Common myeloid progenitor, CD34-positive (primary cell): ENCODE measurements around the gene TUBGCP4.

Experiments
- CTCF ChIA-PET: fragments of 350-600 bp; sonication (Branson Sonifier 250); formaldehyde crosslinking; loops from one replicate; lab custom pipeline; 2021; ENCODE audit warnings: antibody characterized with exemption; lab: Charles Lee
- POLR2A ChIA-PET: fragments of 350-600 bp; sonication (Branson Sonifier 250); formaldehyde crosslinking; loops from one replicate; lab custom pipeline; 2021; ENCODE audit warnings: antibody characterized with exemption; lab: Charles Lee
- DNase-seq, 3 donors: peaks; one replicate each; pipeline versions ENCODE4 v3.0.0 to v3.0.0-alpha.2; 2013
- H3K27ac ChIP-seq, 2 experiments: 1 replicate in 1 of 2; 2 replicates in 1 of 2; pipeline ENCODE4 v1.7.0; 2013; ENCODE audit warnings: inconsistent platforms in 2 of 2, low read length in 2 of 2, mild to moderate bottlenecking in 2 of 2, low read depth in 1 of 2, moderate library complexity in 1 of 2; ENCODE audit not compliant: severe bottlenecking in 2 of 2, insufficient read depth in 1 of 2, poor library complexity in 1 of 2
- H3K27me3 ChIP-seq, 5 experiments: replicated peaks in 2 of 5; 1 replicate in 3 of 5; 2 replicates in 2 of 5; pipeline versions ENCODE4 v1.6.1 to v1.7.0; 2013; ENCODE audit warnings: low read length in 4 of 5, mild to moderate bottlenecking in 2 of 5, moderate library complexity in 2 of 5, inconsistent platforms in 1 of 5; ENCODE audit not compliant: insufficient read depth in 5 of 5, control insufficient read depth in 4 of 5
- H3K36me3 ChIP-seq, 4 experiments: 1 replicate in 2 of 4; 2 replicates in 2 of 4; pipeline versions ENCODE4 v1.6.1 to v1.7.0; 2013; ENCODE audit warnings: low read length in 3 of 4, control low read depth in 1 of 4, mild to moderate bottlenecking in 1 of 4; ENCODE audit not compliant: control insufficient read depth in 4 of 4, insufficient read depth in 4 of 4
- H3K4me1 ChIP-seq, 4 experiments: 1 replicate in 3 of 4; 2 replicates in 1 of 4; pipeline versions ENCODE4 v1.6.1 to v1.7.1; 2013; ENCODE audit warnings: low read length in 3 of 4, mild to moderate bottlenecking in 3 of 4, control low read depth in 1 of 4, inconsistent platforms in 1 of 4, moderate library complexity in 1 of 4; ENCODE audit not compliant: control insufficient read depth in 4 of 4, insufficient read depth in 4 of 4; ENCODE audit errors: control extremely low read depth in 1 of 4
- H3K4me3 ChIP-seq, 7 experiments: 1 replicate in 4 of 7; 2 replicates in 3 of 7; pipeline versions ENCODE4 v1.5.1 to v1.7.0; 2013; ENCODE audit warnings: mild to moderate bottlenecking in 7 of 7, low read length in 6 of 7, moderate library complexity in 6 of 7, inconsistent platforms in 2 of 7, low read depth in 2 of 7, control low read depth in 1 of 7; ENCODE audit not compliant: insufficient read depth in 4 of 7, control insufficient read depth in 1 of 7; ENCODE audit errors: extremely low read depth in 1 of 7
- H3K9me3 ChIP-seq, 5 experiments: 1 replicate in 4 of 5; 2 replicates in 1 of 5; pipeline versions ENCODE4 v1.6.1 to v1.7.1; 2013; ENCODE audit warnings: low read length in 4 of 5, mild to moderate bottlenecking in 2 of 5, inconsistent platforms in 1 of 5, low read depth in 1 of 5, moderate library complexity in 1 of 5; ENCODE audit not compliant: control insufficient read depth in 4 of 5, insufficient read depth in 2 of 5; ENCODE audit errors: control extremely low read depth in 1 of 5
- WGBS: methylation state at CpG from one replicate; pipeline ENCODE4 v1.1.5; 2013; ENCODE audit not compliant: insufficient coverage; 5-methylcytosine and 5-hydroxymethylcytosine counted together

The TUBGCP4 gene

DNA sequence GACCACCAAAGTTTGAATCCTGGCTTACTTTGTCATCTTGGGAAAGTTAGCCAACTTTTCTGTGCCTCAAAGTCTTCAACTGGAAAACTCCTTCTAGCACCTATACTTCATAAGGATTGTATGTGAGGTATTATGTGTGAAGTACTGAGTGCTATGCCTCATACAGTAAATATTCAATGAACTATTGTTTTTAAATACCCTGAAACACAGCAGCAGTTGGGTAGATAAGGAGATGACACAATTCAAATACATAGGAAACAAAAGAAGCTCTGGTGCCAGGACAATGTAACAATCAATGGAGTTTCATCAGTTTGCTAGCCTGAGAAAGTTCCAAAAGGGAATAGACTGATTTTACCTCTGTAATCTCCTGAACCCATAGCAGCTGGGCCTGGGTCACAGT is 43.3 kb downstream of the TUBGCP4 start:
- Histone ChIP-seq H3K27ac (no peak overlapping the region), H3K36me3 (peaks cover 15 to 85% (median 45%) of the 10 kb centered on the region in 4 experiments), H3K27me3 (no peaks in the 10 kb centered on the region), H3K4me1 (no peaks in the 10 kb centered on the region), H3K4me3 (no peak overlapping the region), H3K9me3 (no peaks in the 10 kb centered on the region)
- CTCF ChIA-PET = no interaction called here
- POLR2A ChIA-PET = no interaction called here
- DNase-seq = no peak

DNA sequence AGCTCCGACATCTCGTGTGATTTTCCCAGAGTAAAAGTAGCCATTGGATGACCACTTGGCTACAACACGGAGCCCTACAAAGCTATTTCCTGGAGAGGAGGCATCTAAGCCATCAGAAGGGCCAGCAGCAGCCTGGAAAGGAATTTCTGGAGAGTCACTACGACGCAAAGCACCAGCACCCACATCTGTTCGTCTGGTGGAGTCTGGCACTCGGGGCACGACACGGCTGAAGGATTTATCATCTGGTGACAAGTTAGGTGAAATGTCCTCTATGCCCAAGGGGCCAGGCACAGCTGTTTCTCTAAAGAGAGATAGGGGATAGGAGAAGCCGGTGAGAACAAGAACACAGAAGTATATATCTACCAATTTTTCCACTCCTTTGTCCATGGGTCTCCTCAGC is 49.5 kb downstream of the TUBGCP4 start:
- WGBS = 98% methylated on average over 8 of the region's 10 CpGs
- CTCF ChIA-PET = no interaction called here

DNA sequence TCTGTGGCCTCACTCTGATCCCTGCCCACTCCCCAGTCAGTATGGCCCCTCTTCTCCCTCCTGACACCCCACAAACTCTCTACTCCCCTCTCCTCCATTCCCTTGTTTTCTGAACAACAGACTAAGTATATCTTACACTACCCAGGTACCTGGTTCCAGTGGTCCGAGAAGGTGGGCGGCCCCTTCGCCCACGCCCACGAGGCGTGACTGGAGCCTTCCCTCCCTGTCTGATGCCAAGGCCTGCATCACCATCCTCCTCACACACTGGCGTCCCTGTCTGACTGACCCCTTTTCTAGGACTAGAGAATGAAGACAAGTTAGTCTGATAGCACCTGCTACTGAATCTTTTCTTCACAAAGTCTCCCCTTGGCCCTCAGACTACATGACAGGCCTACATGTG is 50.0 kb downstream of the TUBGCP4 start:
- no peak for DNase-seq
- Histone ChIP-seq H3K9me3 (no peaks in the 10 kb centered on the region), H3K27ac (no peak overlapping the region), H3K4me1 (no peaks in the 10 kb centered on the region), H3K4me3 (no peak overlapping the region), H3K36me3 (peaks cover 17 to 79% (median 38%) of the 10 kb centered on the region in 4 experiments), H3K27me3 (no peaks in the 10 kb centered on the region)
- ChIA-PET CTCF (no interaction called here), POLR2A (no interaction called here)
- WGBS = 100% methylated on average over 1 of the region's 7 CpGs

More for the DNA sequence above, 49.5 kb downstream of the TUBGCP4 start:
- Histone ChIP-seq H3K36me3 (peaks cover 15 to 83% (median 42%) of the 10 kb centered on the region in 4 experiments), H3K27ac (no peak overlapping the region), H3K27me3 (no peaks in the 10 kb centered on the region), H3K4me3 (no peak overlapping the region), H3K4me1 (no peaks in the 10 kb centered on the region), H3K9me3 (no peaks in the 10 kb centered on the region)
- POLR2A ChIA-PET = no interaction called here
- no peak for DNase-seq

DNA sequence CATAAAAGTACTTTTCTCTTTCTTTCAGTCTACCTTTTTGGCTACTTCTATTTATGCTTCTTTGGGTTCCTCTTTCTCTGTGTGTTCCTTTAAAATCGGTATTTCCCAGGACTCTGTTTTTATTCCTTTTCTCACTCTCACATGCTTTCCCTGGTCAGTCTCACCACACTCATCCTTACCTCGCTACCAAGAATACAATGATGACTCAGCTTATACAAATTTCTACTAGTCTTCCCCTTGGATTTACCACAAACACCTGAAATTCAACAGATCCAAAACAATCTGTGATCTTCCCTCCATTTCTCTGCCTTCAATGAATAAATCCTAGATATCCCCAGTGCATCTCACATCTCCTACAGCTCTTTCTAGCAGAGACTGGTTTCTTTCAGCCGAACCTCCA is 52.9 kb downstream of the TUBGCP4 start:
- Histone ChIP-seq H3K27ac (no peak overlapping the region), H3K4me3 (no peak overlapping the region), H3K27me3 (no peaks in the 10 kb centered on the region), H3K36me3 (peaks cover 16 to 81% (median 38%) of the 10 kb centered on the region in 4 experiments), H3K9me3 (no peaks in the 10 kb centered on the region), H3K4me1 (no peaks in the 10 kb centered on the region)
- POLR2A ChIA-PET = no interaction called here
- DNase-seq = no peak
- 100% methylated on average over 3 of the region's 3 CpGs for WGBS
- CTCF ChIA-PET = interaction anchor here (0.6 to 1.3 kb wide), 2 partner anchors 13 to 40 kb away, joined by 3 to 5 read pairs; no protein-coding TSS in a partner anchor

DNA sequence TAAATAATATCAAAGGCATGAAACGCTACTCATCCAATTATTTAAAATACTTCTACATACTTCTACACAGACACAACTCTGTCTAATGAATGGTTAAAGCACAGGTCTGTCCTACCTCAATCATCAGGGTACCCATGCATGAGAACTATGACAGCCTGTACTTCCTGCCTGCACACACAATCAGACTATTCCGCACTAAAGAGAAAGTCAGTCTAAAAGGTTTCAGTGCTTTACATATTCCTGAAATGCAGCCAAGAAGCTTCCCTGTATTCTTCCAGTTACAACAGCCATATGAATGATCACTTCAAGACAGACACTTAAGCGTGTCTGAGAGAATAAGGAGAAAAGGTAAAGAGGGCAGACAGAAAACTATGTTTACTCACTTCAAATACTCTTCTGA is 58.8 kb downstream of the TUBGCP4 start:
- H3K36me3 ChIP-seq = peaks cover 12 to 78% (median 35%) of the 10 kb centered on the region in 4 experiments
- H3K4me1 ChIP-seq = no peaks in the 10 kb centered on the region
- no peak for DNase-seq
- H3K27ac ChIP-seq = no peak overlapping the region
- H3K27me3 ChIP-seq = no peaks in the 10 kb centered on the region
- POLR2A ChIA-PET = no interaction called here
- CTCF ChIA-PET = no interaction called here
- no peaks in the 10 kb centered on the region for H3K9me3 ChIP-seq
- WGBS = 100% methylated on average over 1 of the region's 3 CpGs
- H3K4me3 ChIP-seq = no peak overlapping the region

DNA sequence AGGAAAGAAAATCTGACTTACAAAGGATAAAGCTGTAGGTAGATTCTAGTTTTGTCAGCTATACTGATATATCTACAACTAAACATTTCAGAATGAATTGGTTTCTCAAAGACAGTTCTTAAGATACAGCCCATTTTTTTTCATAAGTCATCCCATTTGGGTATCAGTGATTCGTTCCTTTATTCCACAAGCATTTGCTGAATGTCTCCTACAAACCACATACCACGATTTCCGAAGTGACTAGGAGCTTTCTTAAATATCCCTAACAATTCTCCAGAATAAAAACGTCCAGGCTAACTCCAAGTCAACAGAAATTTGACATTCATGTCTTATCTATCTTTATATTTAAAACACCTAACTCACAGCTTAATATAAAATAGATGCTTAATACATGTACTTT is 62.3 kb downstream of the TUBGCP4 start:
- POLR2A ChIA-PET = no interaction called here
- H3K4me1 ChIP-seq = no peaks in the 10 kb centered on the region
- no peak overlapping the region for H3K27ac ChIP-seq
- no peaks in the 10 kb centered on the region for H3K9me3 ChIP-seq
- CTCF ChIA-PET = interaction anchor here (0.9 to 1.0 kb wide), 2 partner anchors 13 to 52 kb away, joined by 3 read pairs; no protein-coding TSS in a partner anchor
- H3K4me3 ChIP-seq = no peak overlapping the region
- 100% methylated on average over 3 of the region's 4 CpGs for WGBS
- H3K36me3 ChIP-seq = peaks cover 7 to 70% (median 36%) of the 10 kb centered on the region in 4 experiments
- DNase-seq = no peak
- H3K27me3 ChIP-seq = no peaks in the 10 kb centered on the region

DNA sequence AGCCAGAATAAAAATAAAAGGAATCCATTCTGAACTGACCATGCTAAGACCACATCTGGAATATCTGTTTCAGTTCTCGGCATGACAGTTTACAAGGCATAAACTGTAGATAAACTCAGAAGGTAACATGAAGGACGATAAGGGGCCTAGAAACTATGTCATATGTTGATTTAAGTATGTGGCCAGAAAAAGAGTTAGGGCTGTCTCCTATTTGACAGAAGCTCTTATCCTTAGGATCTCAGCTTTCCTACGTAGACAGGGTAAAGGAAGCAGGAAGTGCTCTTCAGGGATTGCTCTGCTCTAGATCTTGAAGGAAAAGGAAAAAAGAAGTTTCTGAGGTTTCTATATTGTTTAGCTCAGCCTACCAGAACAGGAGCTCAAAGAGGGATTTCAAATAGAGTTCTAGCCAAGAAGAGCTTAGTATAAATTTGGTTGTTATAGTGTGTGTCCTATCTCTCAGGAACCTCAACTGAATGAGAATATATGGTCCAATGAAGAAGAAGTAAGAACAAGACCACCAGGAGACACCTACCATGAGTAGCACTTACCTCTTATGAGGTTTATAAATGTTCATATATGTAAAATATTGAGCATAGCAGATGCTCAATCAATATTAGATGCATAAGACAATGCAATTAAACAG is 62.9 kb downstream of the TUBGCP4 start:
- no peak overlapping the region for H3K27ac ChIP-seq
- H3K4me3 ChIP-seq = no peak overlapping the region
- no peaks in the 10 kb centered on the region for H3K27me3 ChIP-seq
- POLR2A ChIA-PET = no interaction called here
- CTCF ChIA-PET = interaction anchor here (0.9 to 1.0 kb wide), 2 partner anchors 12 to 52 kb away, joined by 3 read pairs; no protein-coding TSS in a partner anchor
- 84% methylated on average over 3 of the region's 3 CpGs for WGBS
- H3K9me3 ChIP-seq = no peaks in the 10 kb centered on the region
- H3K4me1 ChIP-seq = no peaks in the 10 kb centered on the region
- H3K36me3 ChIP-seq = peaks cover 9 to 71% (median 38%) of the 10 kb centered on the region in 4 experiments
- no peak for DNase-seq
